ENCODE measurements around the gene JAKMIP2.

DNA sequence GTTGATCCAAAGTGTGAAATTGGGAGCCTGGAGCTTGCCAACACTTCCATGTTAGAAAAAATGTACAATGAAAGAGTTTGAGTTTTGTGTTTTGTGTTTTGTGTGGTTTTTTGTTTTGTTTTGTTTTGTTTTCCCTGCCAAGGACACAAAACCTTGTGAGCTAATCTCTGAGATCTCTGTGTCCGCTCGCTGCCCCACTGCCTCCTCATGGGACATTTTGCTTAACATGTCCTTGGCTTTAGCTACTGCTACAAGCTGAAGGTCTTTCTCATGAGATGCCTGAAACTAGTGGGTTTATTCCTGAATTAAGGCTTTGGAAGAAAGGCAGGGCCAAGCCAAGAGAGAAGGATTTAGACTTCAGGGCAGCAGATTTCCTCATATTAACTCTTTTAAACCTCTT, 7.3 kb upstream of the JAKMIP2 start:
- TF ChIP-seq POLR2AphosphoS5 (IDR thresholded peaks at IDR 0.05; ENCODE audit: borderline replicate concordance, low read depth, low read length) (no peak), EZH2 (IDR thresholded peaks at IDR 0.05) (no peak), FOXP2 (optimal IDR thresholded peaks at IDR 0.05; ENCODE audit: control extremely low read depth, extremely low read length, insufficient read depth) (no peak)

All from SK-N-MC (cell line).